ENCODE data around the gene CREG2. TPM values are rescaled to one million over a fixed set of nuclear protein-coding genes. Genes with fewer than 3 reads are reported as not detected.

CREG2 gene
- total RNA-seq, 4 donors from 2014 or later, result not detected

DNA sequence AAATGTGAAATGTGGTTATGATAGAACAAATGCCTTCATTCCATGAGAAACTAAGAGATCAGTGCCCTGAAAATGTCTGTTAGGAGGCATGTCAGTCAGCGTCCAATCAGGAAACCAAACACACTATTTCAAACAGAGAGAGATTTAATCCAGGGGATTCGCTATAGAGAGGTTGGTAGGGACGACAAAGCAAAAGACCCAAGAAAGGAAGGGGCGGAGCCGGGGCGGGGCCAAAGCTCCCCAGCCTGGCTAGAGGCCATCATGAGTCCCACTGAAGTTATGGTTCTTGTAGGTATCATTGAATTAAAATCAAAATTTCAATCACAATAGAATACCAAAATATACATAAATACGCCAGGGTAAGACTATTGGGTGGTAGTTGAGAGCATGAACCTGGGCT is 45.9 kb downstream of the CREG2 start:
- TF ChIP-seq, protein P1, sequence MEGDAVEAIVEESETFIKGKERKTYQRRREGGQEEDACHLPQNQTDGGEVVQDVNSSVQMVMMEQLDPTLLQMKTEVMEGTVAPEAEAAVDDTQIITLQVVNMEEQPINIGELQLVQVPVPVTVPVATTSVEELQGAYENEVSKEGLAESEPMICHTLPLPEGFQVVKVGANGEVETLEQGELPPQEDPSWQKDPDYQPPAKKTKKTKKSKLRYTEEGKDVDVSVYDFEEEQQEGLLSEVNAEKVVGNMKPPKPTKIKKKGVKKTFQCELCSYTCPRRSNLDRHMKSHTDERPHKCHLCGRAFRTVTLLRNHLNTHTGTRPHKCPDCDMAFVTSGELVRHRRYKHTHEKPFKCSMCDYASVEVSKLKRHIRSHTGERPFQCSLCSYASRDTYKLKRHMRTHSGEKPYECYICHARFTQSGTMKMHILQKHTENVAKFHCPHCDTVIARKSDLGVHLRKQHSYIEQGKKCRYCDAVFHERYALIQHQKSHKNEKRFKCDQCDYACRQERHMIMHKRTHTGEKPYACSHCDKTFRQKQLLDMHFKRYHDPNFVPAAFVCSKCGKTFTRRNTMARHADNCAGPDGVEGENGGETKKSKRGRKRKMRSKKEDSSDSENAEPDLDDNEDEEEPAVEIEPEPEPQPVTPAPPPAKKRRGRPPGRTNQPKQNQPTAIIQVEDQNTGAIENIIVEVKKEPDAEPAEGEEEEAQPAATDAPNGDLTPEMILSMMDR (IDR thresholded peaks at IDR 0.05), result no peak
- TF ChIP-seq POLR2AphosphoS5 (IDR thresholded peaks at IDR 0.05), result no peak
- no peak for TF ChIP-seq EP300 (IDR thresholded peaks at IDR 0.05)
- Histone ChIP-seq H3K36me3 (no peaks in the 10 kb centered on the region), H3K9me3 (no peaks in the 10 kb centered on the region), H3K4me3 (no peak overlapping the region), H3K27me3 (no peaks in the 10 kb centered on the region), H3K27ac (replicated peaks in 1 of 4) (no peak overlapping the region), H3K4me1 (peaks cover 0 to 5% (median 0%) of the 10 kb centered on the region in 4 donors)
- WGBS, result 90% methylated on average over 7 of the region's 7 CpGs
- DNase-seq (ENCODE audit: extremely low spot score), result no peak
- intact Hi-C loops (cut with DNase I), result no loop called here

DNA sequence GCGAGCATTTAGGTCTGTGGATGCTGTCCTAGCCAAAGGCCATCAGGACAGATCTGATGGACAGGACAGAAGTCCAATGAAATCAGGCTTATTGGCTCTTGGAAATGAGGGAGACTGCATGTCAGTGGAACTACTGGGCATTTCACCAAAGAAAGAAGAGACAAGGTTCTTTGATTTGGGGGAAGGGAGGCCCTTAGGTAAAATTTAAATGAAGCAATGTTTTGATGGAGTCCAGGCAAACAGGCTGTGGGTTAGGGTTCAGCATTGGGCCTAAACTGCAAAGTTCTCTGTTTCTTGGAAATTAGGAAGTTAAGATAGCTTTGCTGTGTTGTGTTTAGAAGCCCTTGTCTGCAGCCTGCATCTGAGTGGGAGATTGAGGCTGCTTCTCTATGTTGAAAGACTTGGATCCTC is 47.2 kb downstream of the CREG2 start:
- TF ChIP-seq EP300 (IDR thresholded peaks at IDR 0.05) (no peak), POLR2A (IDR thresholded peaks at IDR 0.05; ENCODE audit: low read depth) (no peak), POLR2AphosphoS5 (IDR thresholded peaks at IDR 0.05) (no peak)
- TF ChIP-seq, protein P1 (IDR thresholded peaks at IDR 0.05), result no peak
- Histone ChIP-seq H3K4me3 (no peak overlapping the region), H3K27ac (replicated peaks in 1 of 4) (no peak overlapping the region), H3K9me3 (no peaks in the 10 kb centered on the region), H3K36me3 (no peaks in the 10 kb centered on the region), H3K4me1 (peaks cover 0 to 5% (median 0%) of the 10 kb centered on the region in 4 donors), H3K27me3 (no peaks in the 10 kb centered on the region)
- intact Hi-C loops (cut with DNase I), result no loop called here
- DNase-seq (ENCODE audit: extremely low spot score), result no peak
- 94% methylated on average over 1 of the region's 1 CpG for WGBS

DNA sequence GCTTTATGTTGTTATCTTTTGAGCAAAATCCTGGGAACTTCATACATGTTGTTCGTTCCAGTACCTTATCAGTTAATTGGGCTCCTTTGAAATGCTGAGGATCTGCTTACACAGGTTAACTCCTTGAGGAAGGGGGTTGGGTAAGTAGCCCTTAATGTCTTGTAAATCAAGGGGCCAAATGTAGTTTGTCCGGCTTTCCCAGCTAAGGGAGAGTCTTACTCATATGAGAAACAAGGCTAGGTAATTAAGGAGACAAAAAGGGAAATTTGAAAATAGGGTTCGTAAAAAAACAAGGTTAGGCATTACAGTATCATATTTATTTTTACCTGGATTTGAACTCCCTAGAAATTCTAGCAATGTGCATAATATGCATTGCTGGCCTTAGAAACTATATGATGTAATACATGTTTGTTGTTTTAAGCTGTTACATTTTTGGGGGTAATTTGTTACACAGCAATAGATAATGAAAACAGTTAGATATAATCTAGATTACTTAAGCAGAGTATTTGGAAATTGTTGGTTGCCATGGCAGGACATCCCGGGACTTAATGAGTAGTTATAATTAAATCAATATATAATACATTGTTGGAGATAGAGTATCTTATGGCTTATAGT is 47.9 kb downstream of the CREG2 start:
- Histone ChIP-seq H3K9me3 (no peaks in the 10 kb centered on the region), H3K4me3 (no peak overlapping the region), H3K4me1 (peaks cover 0 to 5% (median 0%) of the 10 kb centered on the region in 4 donors), H3K27me3 (no peaks in the 10 kb centered on the region), H3K36me3 (no peaks in the 10 kb centered on the region), H3K27ac (replicated peaks in 1 of 4) (no peak overlapping the region)
- 89% methylated on average over 4 of the region's 4 CpGs for WGBS
- DNase-seq (ENCODE audit: extremely low spot score), result no peak
- intact Hi-C loops (cut with DNase I), result no loop called here
- TF ChIP-seq EP300 (IDR thresholded peaks at IDR 0.05) (no peak), POLR2A (IDR thresholded peaks at IDR 0.05; ENCODE audit: low read depth) (no peak), POLR2AphosphoS5 (IDR thresholded peaks at IDR 0.05) (no peak)
- TF ChIP-seq, protein P1 (IDR thresholded peaks at IDR 0.05), result no peak

DNA sequence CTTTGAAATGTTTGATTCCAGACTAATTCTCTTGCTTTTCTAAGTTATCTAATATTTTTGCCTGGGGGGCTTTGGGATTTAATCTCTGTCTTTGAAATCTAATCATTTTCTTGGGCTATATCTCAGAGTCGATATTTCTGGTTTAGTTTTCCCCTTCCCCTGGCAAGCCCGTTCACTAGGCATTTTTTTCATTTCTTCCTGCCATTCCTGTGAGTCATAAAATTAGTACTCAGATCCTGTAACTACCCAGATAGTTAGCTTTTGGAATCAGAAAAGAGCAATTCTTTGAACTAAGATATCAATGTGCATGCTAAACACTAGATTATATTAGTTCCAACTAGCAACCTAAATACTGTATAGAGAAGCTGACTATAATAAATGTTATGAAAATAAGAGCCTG is 49.4 kb downstream of the CREG2 start:
- H3K27ac ChIP-seq (replicated peaks in 1 of 4), result no peak overlapping the region
- 56% methylated on average over 2 of the region's 2 CpGs for WGBS
- no peaks in the 10 kb centered on the region for H3K9me3 ChIP-seq
- no peak overlapping the region for H3K4me3 ChIP-seq
- TF ChIP-seq POLR2A (IDR thresholded peaks at IDR 0.05; ENCODE audit: low read depth) (no peak), EP300 (IDR thresholded peaks at IDR 0.05) (no peak), POLR2AphosphoS5 (IDR thresholded peaks at IDR 0.05) (no peak)
- TF ChIP-seq, protein P1 (IDR thresholded peaks at IDR 0.05), result no peak
- no peak for DNase-seq (ENCODE audit: extremely low spot score)
- peaks cover 0 to 5% (median 0%) of the 10 kb centered on the region in 4 donors for H3K4me1 ChIP-seq
- intact Hi-C loops (cut with DNase I), result no loop called here
- no peaks in the 10 kb centered on the region for H3K27me3 ChIP-seq
- no peaks in the 10 kb centered on the region for H3K36me3 ChIP-seq

All from esophagus muscularis mucosa (tissue), 4 donors.